Activated naive CD4-positive, alpha-beta T cell treated with anti-CD3 and anti-CD28 coated beads, Interleukin-2, amount 10 ng/mL, durations not matched to agents 7 days and 5 days (primary cell): ENCODE data around the gene RAB23.

Source experiments
- CTCF ChIA-PET: fragments of 350-600 bp; sonication (Branson Sonifier 250); formaldehyde crosslinking; loops from one replicate; lab custom pipeline; 2021; ENCODE audit warnings: antibody characterized with exemption; lab: Charles Lee
- DNase-seq: peaks from one replicate; pipeline ENCODE4 v3.0.0-alpha.2; 2020
- H3K27ac Mint-ChIP-seq: one replicate; pipeline ENCODE4 v1.8.0; 2021; ENCODE audit warnings: mild to moderate bottlenecking, moderate library complexity, mixed read lengths
- H3K27me3 Mint-ChIP-seq: one replicate; pipeline ENCODE4 v1.8.0; 2021; ENCODE audit warnings: mild to moderate bottlenecking, mixed read lengths
- H3K36me3 Mint-ChIP-seq: one replicate; pipeline ENCODE4 v1.8.0; 2021; ENCODE audit warnings: mixed read lengths
- H3K4me1 Mint-ChIP-seq: one replicate; pipeline ENCODE4 v1.8.0; 2021; ENCODE audit warnings: mixed read lengths
- H3K4me3 Mint-ChIP-seq: one replicate; pipeline ENCODE4 v1.8.0; 2021; ENCODE audit warnings: mild to moderate bottlenecking, moderate library complexity, mixed read lengths
- H3K9me3 Mint-ChIP-seq: one replicate; pipeline ENCODE4 v1.8.0; 2021; ENCODE audit warnings: mixed read lengths

Gene RAB23

DNA sequence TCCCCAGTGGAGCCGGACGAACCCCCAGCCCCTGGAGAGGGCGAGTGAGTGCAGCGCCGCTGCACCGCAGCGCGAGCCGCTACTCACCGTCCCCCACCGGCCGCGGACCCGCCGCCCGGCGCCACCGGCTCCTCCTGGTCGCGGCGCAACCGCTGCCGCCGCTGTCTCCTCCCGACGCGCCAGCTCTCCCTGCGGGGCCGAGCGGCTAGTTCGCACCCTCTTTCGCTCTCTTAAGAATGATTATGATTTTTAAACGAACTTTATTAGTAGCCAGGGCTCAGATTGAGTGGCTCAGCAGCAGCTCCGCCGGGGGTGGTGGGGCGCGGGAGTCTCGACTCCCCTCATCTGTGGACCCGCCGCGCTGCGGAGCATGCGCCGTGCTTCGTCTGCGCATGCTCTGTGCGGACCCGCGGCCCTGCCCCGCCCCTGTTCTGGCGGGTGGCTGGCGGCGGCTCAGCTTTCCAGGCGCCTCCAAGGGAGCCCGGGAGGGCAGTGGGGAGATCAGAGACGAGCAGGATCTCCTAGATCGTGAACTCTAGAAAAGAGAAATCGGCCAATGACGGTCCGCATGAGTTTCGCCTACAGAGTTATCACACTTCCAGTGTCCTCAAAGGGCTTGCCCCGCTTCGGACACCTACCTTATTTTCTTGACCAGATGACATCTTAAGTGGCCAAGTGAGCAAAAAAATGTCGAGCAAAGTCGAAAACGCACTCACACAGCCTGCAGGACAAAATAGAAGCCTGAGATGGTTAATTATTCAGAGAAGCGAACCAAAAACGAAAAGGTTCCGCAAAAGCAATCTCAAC lies at the start of gene RAB23:
TSS of gene RAB23 (minus strand) at position 372 of the 807 bp plus-strand sequence. CDS start 11,927 bp downstream, outside the sequence.
- Mint-ChIP-seq H3K4me3 (peak within 1 kb of the TSS; percentile 96), H3K36me3 (peaks cover 9% of the 10 kb centered on the region), H3K27ac (peak within 1 kb of the TSS; percentile 90), H3K9me3 (no peaks in the 10 kb centered on the region), H3K27me3 (peaks cover 30% of the 10 kb centered on the region), H3K4me1 (peaks cover 33% of the 10 kb centered on the region)
- CTCF ChIA-PET: interaction anchor here (0.7 to 0.8 kb wide), 2 partner anchors 39 to 94 kb away, joined by 3 read pairs; no protein-coding TSS in a partner anchor
- peak; percentile 84 for DNase-seq

DNA sequence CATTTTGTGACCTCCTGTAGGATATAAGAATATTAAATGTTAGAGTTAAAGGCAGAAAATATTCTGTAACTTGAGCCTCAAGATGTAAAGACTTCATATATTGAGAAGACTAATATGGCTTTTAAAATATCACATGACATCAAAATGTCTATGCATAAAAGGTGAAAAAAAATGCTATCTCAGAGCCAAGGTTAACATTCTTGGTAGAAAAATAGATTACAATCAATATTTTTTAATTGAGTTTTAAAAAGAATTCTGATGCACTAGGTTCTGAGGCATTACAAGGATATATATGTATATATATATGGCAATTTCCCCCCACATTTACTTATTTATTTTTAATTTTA lies 46.2 kb upstream of the RAB23 start:
- Mint-ChIP-seq H3K27ac (no peak overlapping the region), H3K4me1 (no peaks in the 10 kb centered on the region), H3K9me3 (no peaks in the 10 kb centered on the region), H3K4me3 (no peak overlapping the region), H3K36me3 (no peaks in the 10 kb centered on the region), H3K27me3 (no peaks in the 10 kb centered on the region)
- CTCF ChIA-PET: no interaction called here
- DNase-seq: no peak

DNA sequence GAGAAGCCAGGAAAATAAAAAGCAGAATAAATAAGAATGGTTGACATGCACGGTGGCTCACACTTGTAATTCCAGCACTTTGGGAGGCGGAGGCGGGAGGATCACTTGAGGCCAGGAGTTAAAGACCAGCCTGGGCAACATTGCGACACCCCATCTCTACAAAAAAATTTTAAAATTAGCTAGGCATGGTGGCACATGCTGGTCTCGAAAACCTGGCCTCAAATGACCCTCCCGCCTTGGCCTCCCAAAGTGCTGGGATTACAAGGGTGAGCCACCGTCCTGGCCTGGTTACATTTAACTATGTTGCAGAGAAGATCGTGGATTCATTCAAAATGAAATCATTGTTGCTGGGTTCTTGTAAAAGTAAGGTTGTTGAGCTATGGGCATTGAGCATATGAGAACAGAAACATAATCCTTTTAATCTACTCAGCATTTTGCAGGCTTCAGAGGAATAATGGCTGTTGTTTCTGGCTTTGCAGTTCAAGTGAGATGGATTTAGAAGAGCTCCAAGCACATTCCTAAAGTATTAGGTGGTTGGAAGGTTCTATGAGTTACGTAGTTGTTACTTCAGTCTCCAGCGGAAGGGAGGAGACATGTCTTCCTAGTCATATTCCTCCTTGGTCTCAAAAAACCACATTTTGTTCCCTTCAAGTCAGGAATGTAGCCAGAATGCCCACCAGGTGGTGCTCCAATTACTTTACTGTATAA lies 45.6 kb upstream of the RAB23 start:
- H3K27me3 Mint-ChIP-seq: no peaks in the 10 kb centered on the region
- no peak overlapping the region for H3K27ac Mint-ChIP-seq
- H3K4me1 Mint-ChIP-seq: no peaks in the 10 kb centered on the region
- no peaks in the 10 kb centered on the region for H3K36me3 Mint-ChIP-seq
- peak; percentile 46 for DNase-seq
- CTCF ChIA-PET: interaction anchor here (0.5 kb wide), 1 partner anchor 163 kb away, joined by 3 read pairs; no protein-coding TSS in a partner anchor
- H3K9me3 Mint-ChIP-seq: no peaks in the 10 kb centered on the region
- no peak overlapping the region for H3K4me3 Mint-ChIP-seq

DNA sequence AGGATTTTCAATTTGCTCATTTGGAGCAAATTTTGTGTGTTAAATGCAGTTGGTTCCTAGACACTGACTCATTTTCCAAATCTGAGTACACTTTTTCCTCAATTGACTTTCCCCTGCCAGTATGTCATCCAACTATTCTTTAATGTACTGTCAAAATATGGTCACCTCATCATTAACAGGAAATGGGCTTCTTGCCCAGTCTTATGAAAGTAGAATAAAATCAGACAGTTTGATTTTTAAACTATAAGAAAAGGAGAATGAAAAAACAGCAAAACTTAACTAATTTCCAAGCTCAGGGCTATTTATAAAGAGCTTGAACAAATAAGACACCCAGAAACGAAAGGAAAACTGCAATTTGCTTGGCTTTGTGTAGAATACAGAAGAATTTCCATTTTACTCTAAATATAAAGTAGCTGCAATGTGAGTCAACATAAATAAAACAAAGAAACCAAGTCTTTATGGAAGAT lies 43.7 kb upstream of the RAB23 start:
- Mint-ChIP-seq H3K36me3 (no peaks in the 10 kb centered on the region), H3K9me3 (no peaks in the 10 kb centered on the region), H3K27ac (no peak overlapping the region), H3K4me1 (no peaks in the 10 kb centered on the region), H3K4me3 (no peak overlapping the region), H3K27me3 (peaks cover 6% of the 10 kb centered on the region)
- CTCF ChIA-PET: interaction anchor here (0.8 to 1.5 kb wide), 3 partner anchors 30 to 51 kb away, joined by 3 to 4 read pairs (median 3); no protein-coding TSS in a partner anchor
- no peak for DNase-seq

DNA sequence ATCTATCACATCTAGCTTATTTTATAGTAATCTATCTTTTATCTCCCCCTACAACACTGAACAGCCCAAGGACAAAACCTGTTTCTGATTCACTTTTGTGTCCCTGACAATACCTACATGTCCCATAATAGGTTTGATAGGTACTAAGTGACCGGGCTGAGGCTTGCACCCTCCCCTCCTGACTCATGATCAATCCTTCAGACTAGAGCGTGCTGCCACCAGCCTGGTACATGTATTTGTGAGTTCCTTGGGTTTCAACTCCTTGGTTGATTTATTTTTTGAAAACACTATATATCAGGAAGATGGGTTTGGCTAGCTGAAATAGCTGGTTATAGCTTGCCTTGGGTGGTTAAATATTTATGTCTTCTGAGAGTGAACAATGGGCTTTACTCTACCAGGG lies 41.6 kb upstream of the RAB23 start:
- Mint-ChIP-seq H3K9me3 (no peaks in the 10 kb centered on the region), H3K4me1 (no peaks in the 10 kb centered on the region), H3K27ac (no peak overlapping the region), H3K27me3 (peaks cover 6% of the 10 kb centered on the region), H3K4me3 (no peak overlapping the region), H3K36me3 (no peaks in the 10 kb centered on the region)
- CTCF ChIA-PET: interaction anchor here (1.1 to 1.2 kb wide), 2 partner anchors 53 to 361 kb away, joined by 3 to 4 read pairs; no protein-coding TSS in a partner anchor
- DNase-seq: no peak

DNA sequence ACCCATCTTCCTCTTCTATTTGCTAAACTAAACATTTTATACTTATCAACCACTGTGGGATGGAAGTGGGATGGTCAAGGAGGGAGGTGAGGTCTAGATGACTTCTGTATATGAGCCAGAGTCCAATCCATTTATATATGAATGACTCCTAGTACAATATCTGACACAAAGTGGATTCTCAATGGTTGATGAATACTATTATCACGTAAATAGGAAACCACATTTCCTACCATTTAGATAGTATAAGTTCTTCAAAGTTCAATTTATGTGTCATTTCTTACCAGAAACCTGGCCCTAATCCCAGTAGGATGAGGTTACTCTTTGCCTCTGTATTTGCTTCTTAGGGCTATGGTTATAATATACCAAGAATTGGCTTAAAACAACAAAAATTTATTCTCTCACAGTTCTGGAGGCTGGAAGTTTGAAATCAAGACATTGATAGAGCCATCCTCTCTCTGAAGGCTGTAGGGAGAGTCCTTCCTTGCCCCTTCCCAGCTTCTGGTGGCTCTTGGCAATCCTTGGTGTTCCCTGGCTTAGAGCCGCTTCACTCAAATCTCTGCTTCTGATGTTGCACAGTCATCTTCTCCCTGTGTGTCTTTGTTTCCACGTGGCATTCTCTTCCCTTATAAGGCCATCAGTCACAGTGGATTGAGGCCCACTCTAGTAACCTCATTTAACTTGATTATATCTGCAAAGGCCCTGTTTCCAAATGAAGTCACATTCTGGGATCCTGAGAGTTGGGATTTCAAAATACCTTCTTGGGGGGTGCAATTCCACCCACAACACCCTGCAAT lies 41.0 kb upstream of the RAB23 start:
- Mint-ChIP-seq H3K9me3 (no peaks in the 10 kb centered on the region), H3K27ac (no peak overlapping the region), H3K36me3 (no peaks in the 10 kb centered on the region), H3K27me3 (peaks cover 6% of the 10 kb centered on the region), H3K4me1 (no peaks in the 10 kb centered on the region), H3K4me3 (no peak overlapping the region)
- DNase-seq: no peak
- CTCF ChIA-PET: interaction anchor here (1.1 to 1.2 kb wide), 2 partner anchors 53 to 360 kb away, joined by 3 to 4 read pairs; no protein-coding TSS in a partner anchor

DNA sequence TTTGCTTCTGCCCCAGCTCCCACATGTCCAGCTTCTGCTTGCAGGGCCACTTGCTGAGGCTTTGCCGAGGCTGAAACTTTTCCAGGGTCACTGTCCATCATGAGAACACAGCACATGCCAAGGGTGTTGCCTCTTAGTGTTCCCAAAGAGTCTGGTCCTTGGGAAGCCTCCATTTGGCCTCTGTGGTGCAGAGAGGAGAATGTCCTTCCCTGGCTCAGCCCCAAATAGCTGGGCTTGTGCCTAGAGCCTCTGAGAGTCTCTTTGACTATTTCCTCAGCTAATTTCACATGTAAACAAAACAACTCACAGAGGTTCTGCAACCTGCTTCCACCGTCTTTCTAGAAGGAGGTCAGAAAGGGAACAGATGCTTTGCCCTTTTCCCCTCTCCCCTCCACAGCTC lies 40.4 kb upstream of the RAB23 start:
- CTCF ChIA-PET: no interaction called here
- DNase-seq: no peak
- peaks cover 6% of the 10 kb centered on the region for H3K27me3 Mint-ChIP-seq
- H3K36me3 Mint-ChIP-seq: no peaks in the 10 kb centered on the region
- no peak overlapping the region for H3K4me3 Mint-ChIP-seq
- no peaks in the 10 kb centered on the region for H3K4me1 Mint-ChIP-seq
- H3K9me3 Mint-ChIP-seq: no peaks in the 10 kb centered on the region
- H3K27ac Mint-ChIP-seq: no peak overlapping the region

DNA sequence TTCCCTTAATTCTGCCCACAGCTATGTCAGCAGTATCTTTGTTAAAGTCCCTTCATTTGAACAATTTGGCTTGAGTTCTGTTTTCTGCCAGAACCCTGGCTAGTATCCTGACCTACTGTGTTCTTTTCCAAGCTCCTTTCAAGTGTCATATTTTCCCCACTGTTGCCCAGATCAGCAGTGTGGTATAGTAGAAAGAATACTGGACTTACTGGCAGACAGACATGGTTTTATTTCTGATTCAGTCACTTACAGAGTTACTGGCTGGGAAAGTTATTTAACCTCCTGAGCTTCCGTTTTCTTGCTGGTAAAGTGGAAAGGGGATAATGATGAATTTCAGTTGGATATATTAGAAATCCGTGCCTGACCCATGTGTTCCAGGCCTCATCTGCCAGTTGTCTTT lies 39.8 kb upstream of the RAB23 start:
- H3K27ac Mint-ChIP-seq: no peak overlapping the region
- H3K27me3 Mint-ChIP-seq: peaks cover 6% of the 10 kb centered on the region
- no peaks in the 10 kb centered on the region for H3K36me3 Mint-ChIP-seq
- no peaks in the 10 kb centered on the region for H3K4me1 Mint-ChIP-seq
- no peaks in the 10 kb centered on the region for H3K9me3 Mint-ChIP-seq
- no peak for DNase-seq
- CTCF ChIA-PET: no interaction called here
- H3K4me3 Mint-ChIP-seq: no peak overlapping the region

DNA sequence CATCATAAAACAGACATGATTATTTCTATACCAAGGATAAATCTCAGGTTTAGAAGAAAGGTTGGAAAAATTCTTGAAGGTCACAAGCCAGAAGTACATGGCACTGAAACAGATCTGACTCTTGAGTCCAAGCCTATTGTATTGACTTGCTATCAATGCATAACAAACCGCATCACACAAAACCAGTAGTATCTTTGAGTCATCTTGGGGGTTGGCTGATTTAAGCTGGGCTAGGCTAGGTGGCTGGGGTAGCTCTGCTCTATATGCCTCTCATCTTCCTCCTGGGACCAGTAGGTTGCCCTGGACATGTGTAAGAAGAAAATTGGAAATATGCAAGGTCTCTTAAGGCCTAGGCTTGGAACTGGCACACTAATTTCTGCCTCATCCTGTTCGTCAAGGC lies 37.0 kb upstream of the RAB23 start:
- Mint-ChIP-seq H3K27me3 (peaks cover 6% of the 10 kb centered on the region), H3K27ac (no peak overlapping the region), H3K4me1 (no peaks in the 10 kb centered on the region), H3K36me3 (no peaks in the 10 kb centered on the region), H3K9me3 (no peaks in the 10 kb centered on the region), H3K4me3 (no peak overlapping the region)
- CTCF ChIA-PET: no interaction called here
- DNase-seq: no peak

DNA sequence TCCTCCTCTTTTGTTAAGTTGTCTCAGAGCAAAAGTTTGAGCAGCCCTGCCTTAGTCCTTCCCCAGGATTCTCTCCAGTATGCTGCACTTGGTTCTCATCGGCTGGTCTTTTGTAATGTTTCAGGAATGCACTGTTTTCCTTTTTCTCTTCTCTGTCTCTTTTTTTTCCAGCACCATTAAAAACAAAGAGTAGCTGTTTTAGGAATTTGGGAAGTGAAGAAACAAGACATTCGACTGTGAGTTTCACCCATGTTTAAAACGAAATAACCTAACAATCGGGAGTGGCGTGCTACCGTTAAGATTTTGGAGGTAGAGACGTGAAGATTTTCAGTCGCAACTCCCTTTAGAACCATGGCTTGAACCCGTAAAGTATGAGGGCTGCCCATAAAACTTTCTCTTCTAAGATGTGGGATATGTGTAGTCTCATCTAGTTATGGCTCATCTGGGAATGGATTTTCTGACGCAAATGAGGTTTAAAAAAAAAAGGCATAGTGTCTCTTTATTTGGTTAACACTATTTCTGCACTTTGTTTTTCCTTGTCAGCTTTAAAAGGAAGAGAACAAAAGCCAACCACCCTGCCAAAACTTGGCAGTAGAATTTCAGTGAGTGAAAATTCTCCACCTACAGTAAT lies 35.9 kb upstream of the RAB23 start:
- Mint-ChIP-seq H3K4me3 (no peak overlapping the region), H3K36me3 (no peaks in the 10 kb centered on the region), H3K27me3 (peaks cover 6% of the 10 kb centered on the region), H3K4me1 (no peaks in the 10 kb centered on the region), H3K9me3 (no peaks in the 10 kb centered on the region), H3K27ac (no peak overlapping the region)
- no peak for DNase-seq
- CTCF ChIA-PET: interaction anchor here (0.6 kb wide), 1 partner anchor 65 kb away, joined by 5 read pairs; no protein-coding TSS in a partner anchor

DNA sequence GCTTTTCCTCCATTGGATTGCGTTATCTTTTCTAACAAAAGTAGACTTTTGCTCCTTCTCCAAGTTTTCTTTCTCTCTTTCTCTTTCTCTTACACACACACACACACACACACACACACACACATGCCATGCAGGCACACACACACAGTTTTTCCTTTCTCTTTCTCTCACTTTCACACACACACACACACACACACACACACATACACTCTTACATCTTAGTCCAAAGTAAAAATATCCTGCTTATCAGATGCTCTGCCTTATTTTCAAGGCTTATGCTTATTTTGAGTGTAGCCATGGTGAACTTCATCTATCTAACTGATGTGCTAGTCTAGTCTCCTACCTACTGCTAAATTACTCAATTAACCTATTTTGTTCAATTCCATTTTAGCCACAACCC lies 34.4 kb upstream of the RAB23 start:
- DNase-seq: no peak
- CTCF ChIA-PET: no interaction called here
- peaks cover 5% of the 10 kb centered on the region for H3K27me3 Mint-ChIP-seq
- H3K27ac Mint-ChIP-seq: no peak overlapping the region
- H3K9me3 Mint-ChIP-seq: no peaks in the 10 kb centered on the region
- no peak overlapping the region for H3K4me3 Mint-ChIP-seq
- H3K4me1 Mint-ChIP-seq: no peaks in the 10 kb centered on the region
- no peaks in the 10 kb centered on the region for H3K36me3 Mint-ChIP-seq

DNA sequence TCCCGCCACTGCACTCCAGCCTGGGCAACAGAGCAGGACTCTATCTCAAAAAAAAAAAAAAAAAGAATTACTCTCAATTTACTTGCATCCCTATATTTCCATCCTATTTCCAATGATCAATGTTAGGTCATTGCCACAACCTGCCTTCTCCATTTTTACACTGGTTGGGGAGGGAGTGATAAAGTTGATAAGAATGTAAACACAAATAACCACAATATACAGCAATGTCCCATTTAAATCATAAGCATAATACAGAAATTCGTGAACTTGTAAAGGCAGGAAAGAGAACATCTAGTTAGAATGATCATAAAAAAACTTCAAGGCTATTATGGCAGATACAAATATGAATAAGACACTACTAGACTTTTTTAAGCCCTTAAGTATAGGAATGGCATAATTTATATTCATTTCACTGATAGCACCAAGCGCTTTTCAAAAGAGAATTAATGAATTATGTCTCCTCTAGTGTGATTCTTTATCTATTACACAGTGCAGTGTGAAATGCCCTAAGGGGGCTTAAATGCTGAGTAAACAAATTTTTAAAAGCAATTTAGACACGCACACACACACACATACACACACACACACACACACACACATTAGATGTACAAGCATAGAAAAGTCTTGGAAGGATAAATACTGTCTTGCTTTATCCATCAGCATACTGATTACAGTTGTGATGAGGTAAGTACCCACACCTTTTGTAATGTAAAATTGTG lies 33.5 kb upstream of the RAB23 start:
- Mint-ChIP-seq H3K4me1 (no peaks in the 10 kb centered on the region), H3K4me3 (no peak overlapping the region), H3K27me3 (no peaks in the 10 kb centered on the region), H3K36me3 (no peaks in the 10 kb centered on the region), H3K27ac (no peak overlapping the region), H3K9me3 (no peaks in the 10 kb centered on the region)
- CTCF ChIA-PET: no interaction called here
- DNase-seq: no peak

DNA sequence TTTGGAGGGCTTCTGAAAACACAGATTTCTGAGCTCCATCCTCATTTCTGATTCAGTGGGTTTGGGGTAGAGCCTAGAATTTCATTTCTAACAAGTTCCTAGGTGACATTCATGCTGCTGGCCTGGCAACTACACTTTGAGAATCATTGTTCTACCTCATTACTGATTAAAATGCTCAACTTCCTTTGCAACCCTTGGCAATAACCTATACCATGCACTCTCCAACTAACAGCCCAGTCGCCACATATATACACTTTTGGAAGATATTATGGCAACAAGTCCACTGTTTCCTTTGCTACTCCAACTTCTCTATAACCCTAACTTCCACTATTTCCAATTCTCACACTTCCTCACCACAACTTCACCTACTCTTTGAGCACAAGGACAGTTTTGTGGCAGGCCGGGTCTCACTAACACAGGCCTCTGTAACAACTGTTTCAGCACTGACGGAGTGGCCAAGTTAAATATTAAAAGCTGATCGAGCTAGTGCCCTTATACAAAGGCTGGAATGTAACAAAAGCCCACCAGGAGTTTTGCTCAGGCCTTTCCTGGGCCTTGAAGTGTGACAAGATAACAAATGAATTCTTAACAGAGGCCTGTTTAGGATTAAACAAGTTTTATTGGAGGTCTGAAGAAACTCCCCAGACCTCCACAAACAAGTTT lies 32.1 kb upstream of the RAB23 start:
- CTCF ChIA-PET: no interaction called here
- no peak for DNase-seq
- Mint-ChIP-seq H3K27me3 (no peaks in the 10 kb centered on the region), H3K36me3 (no peaks in the 10 kb centered on the region), H3K4me1 (no peaks in the 10 kb centered on the region), H3K27ac (no peak overlapping the region), H3K4me3 (no peak overlapping the region), H3K9me3 (no peaks in the 10 kb centered on the region)
